NT2/D1 (cell line): ENCODE measurements around the gene PIK3R1.

Experiments
- DNase-seq: peaks from one replicate; pipeline ENCODE4 v3.0.0-alpha.2; 2011; ENCODE audit warnings: low read depth, low spot score
- H3K27me3 ChIP-seq: 2 replicates; pipeline ENCODE4 v1.6.0; 2011; ENCODE audit warnings: mild to moderate bottlenecking; ENCODE audit not compliant: insufficient read length, insufficient read depth
- H3K36me3 ChIP-seq: 2 replicates; pipeline ENCODE4 v1.6.1; 2011; ENCODE audit warnings: mild to moderate bottlenecking, low read length, mixed read lengths; ENCODE audit not compliant: insufficient read depth, insufficient read length
- H3K4me1 ChIP-seq: 2 replicates; pipeline ENCODE4 v1.5.1; 2011; ENCODE audit not compliant: insufficient read depth, insufficient read length
- H3K4me3 ChIP-seq: 2 replicates; pipeline ENCODE4 v1.5.1; 2011; ENCODE audit warnings: low read depth; ENCODE audit not compliant: insufficient read length
- H3K9ac ChIP-seq: 2 replicates; pipeline ENCODE4 v1.6.0; 2011; ENCODE audit warnings: low read depth; ENCODE audit not compliant: insufficient read length
- H3K9me3 ChIP-seq: 2 replicates; pipeline ENCODE4 v1.5.1; 2011; ENCODE audit warnings: mild to moderate bottlenecking, low read length; ENCODE audit not compliant: insufficient read depth
- SUZ12 ChIP-seq: IDR thresholded peaks from 2 replicates; pipeline ENCODE4 v1.6.1; 2011; ENCODE audit not compliant: insufficient read length, insufficient read depth; ENCODE audit errors: extremely low read depth
- YY1 ChIP-seq: IDR thresholded peaks from 2 replicates; pipeline ENCODE4 v1.6.1; 2011; ENCODE audit not compliant: insufficient read length, insufficient read depth
- ZNF274 ChIP-seq: IDR thresholded peaks from 2 replicates; pipeline ENCODE4 v1.6.1; 2011; ENCODE audit warnings: mild to moderate bottlenecking, low read depth, low read length

PIK3R1 gene

GRCh38 chr5:68333649-68334552, 118.3 kb downstream of the PIK3R1 start:
- DNase-seq: no peak
- no peak overlapping the region for H3K9ac ChIP-seq
- H3K4me1 ChIP-seq: no peaks in the 10 kb centered on the region

GRCh38 chr5:68334553-68334886, 119.0 kb downstream of the PIK3R1 start:
- Histone ChIP-seq H3K9ac (no peak overlapping the region), H3K36me3 (no peaks in the 10 kb centered on the region), H3K4me3 (no peak overlapping the region), H3K27me3 (no peaks in the 10 kb centered on the region), H3K4me1 (no peaks in the 10 kb centered on the region), H3K9me3 (no peaks in the 10 kb centered on the region)
- TF ChIP-seq YY1: no peak
- TF ChIP-seq ZNF274: no peak
- TF ChIP-seq SUZ12: no peak
- no peak for DNase-seq

More at GRCh38 chr5:68333649-68334552, 118.3 kb downstream of the PIK3R1 start:
- no peak overlapping the region for H3K4me3 ChIP-seq
- no peaks in the 10 kb centered on the region for H3K27me3 ChIP-seq
- H3K36me3 ChIP-seq: no peaks in the 10 kb centered on the region
- H3K9me3 ChIP-seq: no peaks in the 10 kb centered on the region
- no peak for TF ChIP-seq YY1
- TF ChIP-seq ZNF274: no peak
- TF ChIP-seq SUZ12: no peak

GRCh38 chr5:68335075-68335474, 119.5 kb downstream of the PIK3R1 start:
- no peaks in the 10 kb centered on the region for H3K4me1 ChIP-seq
- no peak for DNase-seq
- no peak for TF ChIP-seq YY1
- no peak for TF ChIP-seq SUZ12
- TF ChIP-seq ZNF274: no peak
- no peaks in the 10 kb centered on the region for H3K27me3 ChIP-seq
- no peak overlapping the region for H3K4me3 ChIP-seq
- H3K9me3 ChIP-seq: no peaks in the 10 kb centered on the region
- no peak overlapping the region for H3K9ac ChIP-seq
- no peaks in the 10 kb centered on the region for H3K36me3 ChIP-seq

- no peaks in the 10 kb centered on the region for H3K36me3 ChIP-seq
- no peak for DNase-seq
- H3K4me3 ChIP-seq: no peak overlapping the region
- H3K27me3 ChIP-seq: no peaks in the 10 kb centered on the region
- H3K4me1 ChIP-seq: no peaks in the 10 kb centered on the region
- TF ChIP-seq ZNF274 (no peak), SUZ12 (no peak), YY1 (no peak)
- no peak overlapping the region for H3K9ac ChIP-seq
- H3K9me3 ChIP-seq: no peaks in the 10 kb centered on the region
Observed at GRCh38 chr5:68336200-68336599, 120.6 kb downstream of the PIK3R1 start.

- DNase-seq: no peak
- no peaks in the 10 kb centered on the region for H3K9me3 ChIP-seq
- no peak overlapping the region for H3K9ac ChIP-seq
- H3K27me3 ChIP-seq: no peaks in the 10 kb centered on the region
- TF ChIP-seq SUZ12: no peak
- no peak for TF ChIP-seq YY1
- no peak for TF ChIP-seq ZNF274
- no peaks in the 10 kb centered on the region for H3K4me1 ChIP-seq
- H3K36me3 ChIP-seq: no peaks in the 10 kb centered on the region
- H3K4me3 ChIP-seq: no peak overlapping the region
Observed at GRCh38 chr5:68337235-68337634, 121.7 kb downstream of the PIK3R1 start.

- DNase-seq: no peak
- no peak overlapping the region for H3K4me3 ChIP-seq
- no peak overlapping the region for H3K9ac ChIP-seq
- H3K9me3 ChIP-seq: no peaks in the 10 kb centered on the region
- H3K4me1 ChIP-seq: no peaks in the 10 kb centered on the region
- TF ChIP-seq YY1 (no peak), ZNF274 (no peak), SUZ12 (no peak)
- H3K27me3 ChIP-seq: no peaks in the 10 kb centered on the region
- no peaks in the 10 kb centered on the region for H3K36me3 ChIP-seq
Observed at GRCh38 chr5:68339921-68340321, 124.4 kb downstream of the PIK3R1 start.

- Histone ChIP-seq H3K4me1 (no peaks in the 10 kb centered on the region), H3K9ac (no peak overlapping the region), H3K27me3 (no peaks in the 10 kb centered on the region), H3K9me3 (no peaks in the 10 kb centered on the region), H3K36me3 (no peaks in the 10 kb centered on the region), H3K4me3 (no peak overlapping the region)
- no peak for DNase-seq
- TF ChIP-seq SUZ12 (no peak), ZNF274 (no peak), YY1 (no peak)
Observed at GRCh38 chr5:68341006-68341405, 125.5 kb downstream of the PIK3R1 start.
